GM12878 (cell line): ENCODE measurements around the gene HNRNPA1. TPM values are rescaled to one million over a fixed set of nuclear protein-coding genes. Genes with fewer than 3 reads are reported as not detected.

Experiments used
- ATAC-seq: fragments of 200-7000 bp; cut with Tn5 transposase; 3 replicates; pipeline ENCODE4 v1.9.1; 2020; ENCODE audit warnings: mild to moderate bottlenecking, moderate library complexity
- BruUV-seq: library from RNA; stranded (reverse); fragments of 400-500 nt; replicated peaks from 2 replicates; lab custom pipeline; 2021; lab: Mats Ljungman, UMichigan
- CTCF ChIA-PET: fragments of 300-600 bp; sonication (Branson Sonifier 250); formaldehyde crosslinking; extraction: SDS; loops from one replicate; lab custom pipeline; 2021; ENCODE audit warnings: inconsistent platforms; lab: Yijun Ruan, JAX
- POLR2A ChIA-PET: fragments of 350-600 bp; formaldehyde crosslinking; extraction: SDS; loops from one replicate; lab custom pipeline; 2021; ENCODE audit warnings: inconsistent platforms; lab: Charles Lee
- RAD21 ChIA-PET: fragments of 300-600 bp; sonication (Branson Sonifier 250); formaldehyde crosslinking; loops from one replicate; lab custom pipeline; 2023; ENCODE audit warnings: antibody characterized with exemption; ENCODE audit not compliant: unreplicated experiment; lab: Charles Lee
- SMC1A ChIA-PET: fragments of 300-600 bp; sonication (Branson Sonifier 250); formaldehyde crosslinking; loops from one replicate; lab custom pipeline; 2023; ENCODE audit not compliant: unreplicated experiment, uncharacterized antibody; lab: Charles Lee
- DNase-seq: peaks from one replicate; pipeline ENCODE4 v3.0.0-alpha.2; 2011; ENCODE audit warnings: low read depth, low spot score
- FAIRE-seq: peaks from 3 replicates; lab custom pipeline; 2011; peaks lifted over from hg19 to GRCh38; lab: Jason Lieb, UNC
- H2AFZ ChIP-seq: 2 replicates; pipeline ENCODE4 v1.6.0; 2011; ENCODE audit warnings: low read depth, low read length, control low read depth; ENCODE audit not compliant: control insufficient read depth
- H3K27ac ChIP-seq: 2 replicates; pipeline ENCODE4 v1.5.1; 2011; ENCODE audit warnings: control low read depth; ENCODE audit not compliant: control insufficient read depth, insufficient read depth
- H3K27me3 ChIP-seq, 2 experiments: replicated peaks in 1 of 2; 2 replicates each; pipeline versions ENCODE4 v1.6.0 to v1.6.1; 2011; ENCODE audit warnings: low read length in 1 of 2; ENCODE audit not compliant: control insufficient read depth in 2 of 2, insufficient read depth in 2 of 2
- H3K36me3 ChIP-seq, 2 experiments: 2 replicates each; pipeline ENCODE4 v1.5.1; 2011; ENCODE audit warnings: low read length in 1 of 2; ENCODE audit not compliant: control insufficient read depth in 2 of 2, insufficient read depth in 2 of 2
- H3K4me1 ChIP-seq: 2 replicates; pipeline ENCODE4 v1.6.1; 2011; ENCODE audit warnings: mild to moderate bottlenecking, low read length, moderate library complexity, mixed read lengths; ENCODE audit not compliant: control insufficient read depth, insufficient read depth
- H3K4me2 ChIP-seq: 2 replicates; pipeline ENCODE4 v1.6.0; 2011; ENCODE audit warnings: control low read depth; ENCODE audit not compliant: control insufficient read depth, insufficient read depth
- H3K4me3 ChIP-seq: fragments of 200-600 bp; sonication (generic); 2 replicates; pipeline ENCODE4 v1.5.1; 2016
- H3K79me2 ChIP-seq: 2 replicates; pipeline ENCODE4 v1.6.0; 2011; ENCODE audit warnings: low read length; ENCODE audit not compliant: control insufficient read depth, insufficient read depth
- H3K9ac ChIP-seq: 2 replicates; pipeline ENCODE4 v1.8.0; 2011; ENCODE audit warnings: low read length, control low read depth, mixed read lengths; ENCODE audit not compliant: control insufficient read depth, insufficient read depth
- H3K9me3 ChIP-seq: replicated peaks from 3 replicates; pipeline ENCODE4 v1.5.1; 2011; ENCODE audit warnings: mild to moderate bottlenecking, low read length; ENCODE audit not compliant: control insufficient read depth, insufficient read depth
- H4K20me1 ChIP-seq: 2 replicates; pipeline ENCODE4 v1.6.0; 2011; ENCODE audit not compliant: control insufficient read depth, insufficient read depth
- BACH1 ChIP-seq: fragments of 450-650 bp; IDR thresholded peaks from 2 replicates; pipeline ENCODE4 v1.6.1; 2017; ENCODE audit warnings: mild to moderate bottlenecking, borderline replicate concordance
- CBFB ChIP-seq: IDR thresholded peaks from 2 replicates; pipeline ENCODE4 v1.6.1; 2016; ENCODE audit warnings: antibody characterized with exemption, low read depth
- CBX3 ChIP-seq: fragments of 200-600 bp; sonication (generic); IDR thresholded peaks from 2 replicates; pipeline ENCODE4 v1.6.1; 2016; ENCODE audit warnings: low read depth, borderline replicate concordance
- NR2F1 ChIP-seq: fragments of 450-650 bp; conservative IDR thresholded peaks from 2 replicates; pipeline ENCODE4 v1.6.1; 2017; ENCODE audit warnings: mild to moderate bottlenecking
- POLR2A ChIP-seq: IDR thresholded peaks from 2 replicates; pipeline ENCODE4 v1.6.1; 2011; ENCODE audit warnings: low read depth, mild to moderate bottlenecking, low read length
- SIX5 ChIP-seq: IDR thresholded peaks from 2 replicates; pipeline ENCODE4 v1.6.1; 2011; ENCODE audit warnings: mild to moderate bottlenecking, low read depth, low read length, moderate library complexity; ENCODE audit not compliant: severe bottlenecking
- SREBF1 ChIP-seq: IDR thresholded peaks from 2 replicates; pipeline ENCODE4 v1.6.1; 2012; ENCODE audit warnings: mild to moderate bottlenecking, low read length
- SRF ChIP-seq, 2 experiments: IDR thresholded peaks; 2 replicates each; pipeline ENCODE4 v1.6.1; 2011; ENCODE audit warnings: low read depth in 2 of 2, low read length in 2 of 2, mild to moderate bottlenecking in 1 of 2, moderate library complexity in 1 of 2
- TARDBP ChIP-seq: IDR thresholded peaks from 2 replicates; pipeline ENCODE4 v1.6.1; 2016; ENCODE audit warnings: borderline replicate concordance
- WGBS: methylation state at CpG from one replicate; pipeline ENCODE4 v1.1.6; 2016; ENCODE audit warnings: low lambda C conversion rate; ENCODE audit not compliant: insufficient replicate concordance, insufficient coverage; ENCODE audit errors: missing lambda C conversion rate; 5-methylcytosine and 5-hydroxymethylcytosine counted together
- in situ Hi-C: fragments of 300-500 bp; cut with MboI; formaldehyde crosslinking; loops from 9 replicates; pipeline ENCODE4 v1.14.3; 2018; ENCODE audit warnings: mixed read lengths
- intact Hi-C: fragments of 100-400 bp; cut with micrococcal nuclease; formaldehyde crosslinking; loops from one replicate; pipeline ENCODE4 v1.14.2; 2022; ENCODE audit not compliant: unreplicated experiment
- polyA plus RNA-seq, 11 experiments: library from polyadenylated mRNA; depleted of rRNA in 4 of 11; unstranded in 6 of 11; stranded (reverse) in 5 of 11; fragments of >200 nt; fragmentation: Nextera tagmentation in 4 of 11; fragmentation: Illumina TruSeq in 1 of 11; extraction: Ambion mirVana in 4 of 11; extraction: Trizol in 1 of 11; gene quantifications; 1 replicate in 1 of 11; 2 replicates in 10 of 11; pipeline versions ENCODE4 v1.2.1 to v1.2.3, GENCODE V29; 2011 to 2016; ENCODE audit warnings: inconsistent platforms in 2 of 11, missing spikeins in 2 of 11, low read depth in 1 of 11
- total RNA-seq, 4 experiments: library from RNA; depleted of rRNA in 3 of 4; stranded (reverse); fragments of >200 nt in 3 of 4; fragmentation: Illumina TruSeq in 1 of 4; extraction: Trizol in 1 of 4; gene quantifications; 2 replicates each; pipeline versions ENCODE4 v1.2.1 to v1.2.3, GENCODE V29; 2013 to 2021
- TF ChIP-seq, protein P1 (sequence below): fragments of 450-650 bp; IDR thresholded peaks from 2 replicates; pipeline ENCODE4 v1.6.1; 2017; ENCODE audit warnings: low read depth, mild to moderate bottlenecking, moderate library complexity
- TF ChIP-seq, protein P2 (sequence below): fragments of 450-650 bp; IDR thresholded peaks from 2 replicates; pipeline ENCODE4 v1.6.1; 2014; ENCODE audit warnings: mild to moderate bottlenecking
- TF ChIP-seq, protein P3 (sequence below): fragments of 450-650 bp; formaldehyde crosslinking; IDR thresholded peaks from 2 replicates; pipeline ENCODE4 v1.4.0; 2022; ENCODE audit warnings: mild to moderate bottlenecking, moderate library complexity
- TF ChIP-seq, protein P4 (sequence below): fragments of 450-650 bp; IDR thresholded peaks from 2 replicates; pipeline ENCODE4 v1.6.1; 2016; ENCODE audit warnings: mild to moderate bottlenecking, moderate library complexity, borderline replicate concordance
- TF ChIP-seq, protein P5 (sequence below): IDR thresholded peaks from 2 replicates; pipeline ENCODE4 v1.6.1; 2011; ENCODE audit warnings: borderline replicate concordance, low read depth, mild to moderate bottlenecking, moderate library complexity, mixed read lengths, low read length; ENCODE audit not compliant: insufficient read depth; ENCODE audit errors: extremely low read length

The HNRNPA1 gene
- total and polyA plus RNA-seq, 10 of the 15 experiments (the other 5 are each of a cell fraction or from before 2014, with no cell fraction given), result 630 to 2,342 (median 1,407) TPM

DNA sequence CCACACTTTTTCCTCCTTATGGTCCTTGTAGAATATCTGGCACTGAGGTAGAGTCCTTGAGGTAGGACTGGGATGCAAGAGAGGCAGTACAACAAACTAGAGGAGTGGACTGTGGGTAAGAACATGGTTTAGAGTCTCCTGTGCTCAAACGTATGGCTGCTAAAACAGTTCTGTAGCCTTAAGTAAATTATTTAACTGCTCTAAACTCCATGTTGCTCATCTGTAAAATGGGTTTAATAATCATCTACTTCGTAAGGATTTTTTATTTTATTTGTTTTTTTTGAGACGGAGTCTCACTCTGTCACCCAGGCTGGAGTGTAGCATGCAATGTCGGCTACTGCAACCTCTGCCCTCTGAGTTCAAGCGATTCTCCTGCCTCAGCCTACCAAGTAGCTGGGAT is 40.8 kb downstream of the HNRNPA1 start:
- RAD21 ChIA-PET, result no interaction called here
- TF ChIP-seq, protein P1, sequence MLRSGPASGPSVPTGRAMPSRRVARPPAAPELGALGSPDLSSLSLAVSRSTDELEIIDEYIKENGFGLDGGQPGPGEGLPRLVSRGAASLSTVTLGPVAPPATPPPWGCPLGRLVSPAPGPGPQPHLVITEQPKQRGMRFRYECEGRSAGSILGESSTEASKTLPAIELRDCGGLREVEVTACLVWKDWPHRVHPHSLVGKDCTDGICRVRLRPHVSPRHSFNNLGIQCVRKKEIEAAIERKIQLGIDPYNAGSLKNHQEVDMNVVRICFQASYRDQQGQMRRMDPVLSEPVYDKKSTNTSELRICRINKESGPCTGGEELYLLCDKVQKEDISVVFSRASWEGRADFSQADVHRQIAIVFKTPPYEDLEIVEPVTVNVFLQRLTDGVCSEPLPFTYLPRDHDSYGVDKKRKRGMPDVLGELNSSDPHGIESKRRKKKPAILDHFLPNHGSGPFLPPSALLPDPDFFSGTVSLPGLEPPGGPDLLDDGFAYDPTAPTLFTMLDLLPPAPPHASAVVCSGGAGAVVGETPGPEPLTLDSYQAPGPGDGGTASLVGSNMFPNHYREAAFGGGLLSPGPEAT, result no peak
- TF ChIP-seq, protein P2, sequence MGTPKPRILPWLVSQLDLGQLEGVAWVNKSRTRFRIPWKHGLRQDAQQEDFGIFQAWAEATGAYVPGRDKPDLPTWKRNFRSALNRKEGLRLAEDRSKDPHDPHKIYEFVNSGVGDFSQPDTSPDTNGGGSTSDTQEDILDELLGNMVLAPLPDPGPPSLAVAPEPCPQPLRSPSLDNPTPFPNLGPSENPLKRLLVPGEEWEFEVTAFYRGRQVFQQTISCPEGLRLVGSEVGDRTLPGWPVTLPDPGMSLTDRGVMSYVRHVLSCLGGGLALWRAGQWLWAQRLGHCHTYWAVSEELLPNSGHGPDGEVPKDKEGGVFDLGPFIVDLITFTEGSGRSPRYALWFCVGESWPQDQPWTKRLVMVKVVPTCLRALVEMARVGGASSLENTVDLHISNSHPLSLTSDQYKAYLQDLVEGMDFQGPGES, result no peak
- TF ChIP-seq TARDBP (no peak), CBX3 (no peak), NR2F1 (no peak), SIX5 (no peak), BACH1 (no peak), SREBF1 (no peak), CBFB (no peak), POLR2A (no peak), SRF (IDR thresholded peaks at IDR 0.05; ENCODE audit: low read depth in 2 of 2, low read length in 2 of 2) (no peak)
- TF ChIP-seq, protein P3, sequence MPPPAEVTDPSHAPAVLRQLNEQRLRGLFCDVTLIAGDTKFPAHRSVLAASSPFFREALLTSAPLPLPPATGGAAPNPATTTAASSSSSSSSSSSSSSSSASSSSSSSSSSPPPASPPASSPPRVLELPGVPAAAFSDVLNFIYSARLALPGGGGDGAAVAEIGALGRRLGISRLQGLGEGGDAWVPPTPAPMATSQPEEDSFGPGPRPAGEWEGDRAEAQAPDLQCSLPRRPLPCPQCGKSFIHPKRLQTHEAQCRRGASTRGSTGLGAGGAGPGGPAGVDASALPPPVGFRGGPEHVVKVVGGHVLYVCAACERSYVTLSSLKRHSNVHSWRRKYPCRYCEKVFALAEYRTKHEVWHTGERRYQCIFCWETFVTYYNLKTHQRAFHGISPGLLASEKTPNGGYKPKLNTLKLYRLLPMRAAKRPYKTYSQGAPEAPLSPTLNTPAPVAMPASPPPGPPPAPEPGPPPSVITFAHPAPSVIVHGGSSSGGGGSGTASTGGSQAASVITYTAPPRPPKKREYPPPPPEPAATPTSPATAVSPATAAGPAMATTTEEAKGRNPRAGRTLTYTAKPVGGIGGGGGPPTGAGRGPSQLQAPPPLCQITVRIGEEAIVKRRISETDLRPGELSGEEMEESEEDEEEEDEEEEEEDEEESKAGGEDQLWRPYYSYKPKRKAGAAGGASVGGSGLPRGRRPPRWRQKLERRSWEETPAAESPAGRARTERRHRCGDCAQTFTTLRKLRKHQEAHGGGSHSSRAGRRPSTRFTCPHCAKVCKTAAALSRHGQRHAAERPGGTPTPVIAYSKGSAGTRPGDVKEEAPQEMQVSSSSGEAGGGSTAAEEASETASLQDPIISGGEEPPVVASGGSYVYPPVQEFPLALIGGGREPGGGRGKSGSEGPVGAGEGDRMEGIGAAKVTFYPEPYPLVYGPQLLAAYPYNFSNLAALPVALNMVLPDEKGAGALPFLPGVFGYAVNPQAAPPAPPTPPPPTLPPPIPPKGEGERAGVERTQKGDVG, result no peak
- TF ChIP-seq, protein P4, sequence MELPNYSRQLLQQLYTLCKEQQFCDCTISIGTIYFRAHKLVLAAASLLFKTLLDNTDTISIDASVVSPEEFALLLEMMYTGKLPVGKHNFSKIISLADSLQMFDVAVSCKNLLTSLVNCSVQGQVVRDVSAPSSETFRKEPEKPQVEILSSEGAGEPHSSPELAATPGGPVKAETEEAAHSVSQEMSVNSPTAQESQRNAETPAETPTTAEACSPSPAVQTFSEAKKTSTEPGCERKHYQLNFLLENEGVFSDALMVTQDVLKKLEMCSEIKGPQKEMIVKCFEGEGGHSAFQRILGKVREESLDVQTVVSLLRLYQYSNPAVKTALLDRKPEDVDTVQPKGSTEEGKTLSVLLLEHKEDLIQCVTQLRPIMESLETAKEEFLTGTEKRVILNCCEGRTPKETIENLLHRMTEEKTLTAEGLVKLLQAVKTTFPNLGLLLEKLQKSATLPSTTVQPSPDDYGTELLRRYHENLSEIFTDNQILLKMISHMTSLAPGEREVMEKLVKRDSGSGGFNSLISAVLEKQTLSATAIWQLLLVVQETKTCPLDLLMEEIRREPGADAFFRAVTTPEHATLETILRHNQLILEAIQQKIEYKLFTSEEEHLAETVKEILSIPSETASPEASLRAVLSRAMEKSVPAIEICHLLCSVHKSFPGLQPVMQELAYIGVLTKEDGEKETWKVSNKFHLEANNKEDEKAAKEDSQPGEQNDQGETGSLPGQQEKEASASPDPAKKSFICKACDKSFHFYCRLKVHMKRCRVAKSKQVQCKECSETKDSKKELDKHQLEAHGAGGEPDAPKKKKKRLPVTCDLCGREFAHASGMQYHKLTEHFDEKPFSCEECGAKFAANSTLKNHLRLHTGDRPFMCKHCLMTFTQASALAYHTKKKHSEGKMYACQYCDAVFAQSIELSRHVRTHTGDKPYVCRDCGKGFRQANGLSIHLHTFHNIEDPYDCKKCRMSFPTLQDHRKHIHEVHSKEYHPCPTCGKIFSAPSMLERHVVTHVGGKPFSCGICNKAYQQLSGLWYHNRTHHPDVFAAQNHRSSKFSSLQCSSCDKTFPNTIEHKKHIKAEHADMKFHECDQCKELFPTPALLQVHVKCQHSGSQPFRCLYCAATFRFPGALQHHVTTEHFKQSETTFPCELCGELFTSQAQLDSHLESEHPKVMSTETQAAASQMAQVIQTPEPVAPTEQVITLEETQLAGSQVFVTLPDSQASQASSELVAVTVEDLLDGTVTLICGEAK, result no peak
- TF ChIP-seq, protein P5, sequence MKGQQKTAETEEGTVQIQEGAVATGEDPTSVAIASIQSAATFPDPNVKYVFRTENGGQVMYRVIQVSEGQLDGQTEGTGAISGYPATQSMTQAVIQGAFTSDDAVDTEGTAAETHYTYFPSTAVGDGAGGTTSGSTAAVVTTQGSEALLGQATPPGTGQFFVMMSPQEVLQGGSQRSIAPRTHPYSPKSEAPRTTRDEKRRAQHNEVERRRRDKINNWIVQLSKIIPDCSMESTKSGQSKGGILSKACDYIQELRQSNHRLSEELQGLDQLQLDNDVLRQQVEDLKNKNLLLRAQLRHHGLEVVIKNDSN, result no peak

More for the DNA sequence above, 40.8 kb downstream of the HNRNPA1 start:
- no peaks in the 10 kb centered on the region; the same call in 1 of the 2 replicates for H3K4me1 ChIP-seq
- H3K4me3 ChIP-seq, result no peak overlapping the region
- in situ Hi-C loops (no loop called here), intact Hi-C loops (no loop called here)
- no peak overlapping the region for H3K27ac ChIP-seq
- no peak overlapping the region for H2AFZ ChIP-seq
- ChIA-PET POLR2A (interaction anchor here (1.3 to 1.4 kb wide), 2 partner anchors 42 to 82 kb away, joined by 3 to 5 read pairs; partner anchors contain the start of genes CBX5 and HNRNPA1), CTCF (interaction anchor here (1.1 to 5.1 kb wide), 4 partner anchors 14 to 69 kb away, joined by 3 to 34 read pairs (median 12); no protein-coding TSS in a partner anchor), SMC1A (interaction anchor here (1.6 to 2.3 kb wide), 2 partner anchors 25 to 47 kb away, joined by 3 to 8 read pairs; no protein-coding TSS in a partner anchor)
- no peaks in the 10 kb centered on the region for H4K20me1 ChIP-seq
- BruUV-seq, result no TSS peak
- WGBS, result 51% methylated on average over 5 of the region's 5 CpGs
- ATAC-seq (no peak), FAIRE-seq (no peak), DNase-seq (no peak)
- H3K36me3 ChIP-seq, result no peaks in the 10 kb centered on the region
- no peaks in the 10 kb centered on the region for H3K9me3 ChIP-seq
- no peaks in the 10 kb centered on the region for H3K27me3 ChIP-seq
- H3K9ac ChIP-seq, result no peak overlapping the region
- peaks cover 9% of the 10 kb centered on the region for H3K79me2 ChIP-seq
- H3K4me2 ChIP-seq, result no peak overlapping the region
